HEK293 (cell line): ENCODE results near the gene SUPT5H.

Experiments used
- CTCF ChIA-PET: fragments of 350-600 bp; formaldehyde crosslinking; extraction: SDS; loops from one replicate; lab custom pipeline; 2021; ENCODE audit warnings: antibody characterized with exemption; lab: Yijun Ruan, JAX
- POLR2A ChIA-PET: fragments of 300-600 bp; formaldehyde crosslinking; extraction: SDS; loops from one replicate; lab custom pipeline; 2020; ENCODE audit warnings: antibody characterized with exemption, inconsistent platforms; lab: Yijun Ruan, JAX
- H3K27ac ChIP-seq: fragments of 200-500 bp; sonication (Bioruptor generic); 2 replicates; pipeline ENCODE4 v1.5.1; 2014; ENCODE audit warnings: low read depth, low read length, control low read depth, inconsistent platforms; ENCODE audit errors: extremely low read depth
- H3K36me3 ChIP-seq, 2 experiments: fragments of 200-500 bp in 1 of 2; sonication (Bioruptor generic) in 1 of 2; 1 replicate in 1 of 2; 2 replicates in 1 of 2; pipeline ENCODE4 v1.5.1; 2014 to 2017; ENCODE audit warnings: inconsistent platforms in 2 of 2, low read length in 2 of 2; ENCODE audit not compliant: control insufficient read depth in 2 of 2, insufficient read depth in 1 of 2
- H3K4me1 ChIP-seq: fragments of 200-500 bp; sonication (Bioruptor generic); 2 replicates; pipeline ENCODE4 v1.5.1; 2014; ENCODE audit warnings: mild to moderate bottlenecking, low read length, inconsistent platforms; ENCODE audit not compliant: control insufficient read depth, insufficient read depth
- H3K4me3 ChIP-seq: 2 replicates; pipeline ENCODE4 v1.5.1; 2011; ENCODE audit warnings: low read depth, mild to moderate bottlenecking, control low read depth, low read length, moderate library complexity
- H3K9me3 ChIP-seq: fragments of 200-500 bp; sonication (Bioruptor generic); 2 replicates; pipeline ENCODE4 v1.5.1; 2014; ENCODE audit warnings: low read depth, low read length, inconsistent platforms; ENCODE audit not compliant: control insufficient read depth, insufficient read depth
- CTCF ChIP-seq: fragments of 450-650 bp; formaldehyde crosslinking; IDR thresholded peaks from 2 replicates; pipeline ENCODE4 v1.5.1; 2016; ENCODE audit warnings: missing biosample characterization, missing genetic modification characterization
- SETDB1 ChIP-seq: IDR thresholded peaks from one replicate; pipeline ENCODE4 v1.6.1; 2017; ENCODE audit warnings: mild to moderate bottlenecking, low read length, moderate library complexity, mixed read lengths; ENCODE audit not compliant: insufficient read length
- SP3 ChIP-seq: fragments of 450-650 bp; formaldehyde crosslinking; IDR thresholded peaks from 2 replicates; pipeline ENCODE4 v1.5.1; 2016; ENCODE audit warnings: missing biosample characterization, missing genetic modification characterization
- WT1 ChIP-seq: fragments of 450-650 bp; formaldehyde crosslinking; IDR thresholded peaks from 2 replicates; pipeline ENCODE4 v1.5.1; 2016; ENCODE audit warnings: missing biosample characterization, missing genetic modification characterization
- ZBTB49 ChIP-seq: fragments of 450-650 bp; formaldehyde crosslinking; IDR thresholded peaks from 2 replicates; pipeline ENCODE4 v1.5.1; 2016; ENCODE audit warnings: missing biosample characterization, missing genetic modification characterization, low read depth
- ZNF280D ChIP-seq: fragments of 450-650 bp; formaldehyde crosslinking; IDR thresholded peaks from 2 replicates; pipeline ENCODE4 v1.5.1; 2016; ENCODE audit warnings: missing biosample characterization, missing genetic modification characterization
- ZNF423 ChIP-seq: fragments of 450-650 bp; formaldehyde crosslinking; IDR thresholded peaks from 2 replicates; pipeline ENCODE4 v1.5.1; 2016; ENCODE audit warnings: missing biosample characterization, missing genetic modification characterization
- ZNF48 ChIP-seq: fragments of 450-650 bp; formaldehyde crosslinking; IDR thresholded peaks from 2 replicates; pipeline ENCODE4 v1.5.1; 2016; ENCODE audit warnings: missing biosample characterization, missing genetic modification characterization
- ZNF488 ChIP-seq: fragments of 450-650 bp; formaldehyde crosslinking; IDR thresholded peaks from 2 replicates; pipeline ENCODE4 v1.5.1; 2016; ENCODE audit warnings: missing biosample characterization, missing genetic modification characterization
- ZNF596 ChIP-seq: fragments of 450-650 bp; IDR thresholded peaks from 2 replicates; pipeline ENCODE4 v1.5.0; 2018; ENCODE audit warnings: missing biosample characterization, mild to moderate bottlenecking, missing genetic modification characterization, moderate library complexity
- ZNF623 ChIP-seq: fragments of 450-650 bp; formaldehyde crosslinking; IDR thresholded peaks from 2 replicates; pipeline ENCODE4 v1.5.1; 2016; ENCODE audit warnings: missing biosample characterization, missing genetic modification characterization

The SUPT5H gene

GRCh38 chr19:39517432-39517831 lies 72.0 kb downstream of the SUPT5H start (continued):
- TF ChIP-seq ZNF280D (tag by site-specific recombination) (0 out of 2 replicates have a peak, but pooled peaks have one; percentile 29), ZNF423 (tag by site-specific recombination) (no peak), ZBTB49 (tag by site-specific recombination) (no peak), SETDB1 (no peak)

GRCh38 chr19:39518458-39518857 lies 73.1 kb downstream of the SUPT5H start:
- Histone ChIP-seq H3K9me3 (no peaks in the 10 kb centered on the region), H3K4me3 (no peak overlapping the region), H3K36me3 (peaks cover 0 to 5% of the 10 kb centered on the region in 2 experiments; a peak in 1 of 3 replicates), H3K27ac (no peak overlapping the region), H3K4me1 (peaks cover 18% of the 10 kb centered on the region)
- ChIA-PET POLR2A (interaction anchor here (0.6 to 3.5 kb wide), 7 partner anchors 10 to 83 kb away, joined by 3 to 18 read pairs (median 4); partner anchors contain the start of genes EID2, EID2B, RPS16 and TIMM50), CTCF (interaction anchor here (0.6 to 2.8 kb wide), 4 partner anchors 15 to 163 kb away, joined by 3 to 31 read pairs (median 8); partner anchors contain the start of gene EID2B)
- TF ChIP-seq ZNF623 (tag by site-specific recombination) (no peak), SP3 (tag by site-specific recombination) (0 out of 2 replicates have a peak, but pooled peaks have one; percentile 9), ZNF596 (tag by site-specific recombination) (0 out of 2 replicates have a peak, but pooled peaks have one; percentile 4), CTCF (tag by site-specific recombination) (peak; percentile 20; the same call in 1 of the 2 replicates), WT1 (tag by site-specific recombination) (peak; percentile 22; the same call in 1 of the 2 replicates)

GRCh38 chr19:39518975-39519374 lies 73.6 kb downstream of the SUPT5H start:
- ChIA-PET CTCF (interaction anchor here (1.1 to 2.8 kb wide), 4 partner anchors 14 to 107 kb away, joined by 3 to 31 read pairs (median 8); partner anchors contain the start of gene EID2B), POLR2A (interaction anchor here (0.8 to 3.5 kb wide), 6 partner anchors 8 to 83 kb away, joined by 3 to 18 read pairs (median 6); partner anchors contain the start of genes EID2B, RPS16 and TIMM50)
- Histone ChIP-seq H3K9me3 (no peaks in the 10 kb centered on the region), H3K36me3 (peaks cover 0 to 5% of the 10 kb centered on the region in 2 experiments; a peak in 1 of 3 replicates), H3K4me3 (no peak overlapping the region), H3K4me1 (peaks cover 18% of the 10 kb centered on the region), H3K27ac (no peak overlapping the region)
- no peak for TF ChIP-seq ZNF48 (tag by site-specific recombination)
- TF ChIP-seq ZNF488 (tag by site-specific recombination) = 0 out of 2 replicates have a peak, but pooled peaks have one; percentile 34
